ENCODE measurements around the gene OR4X1.
"Not testable (repeated sequence)": the region's sequence is repeated elsewhere in the genome, so short reads cannot be mapped to it uniquely, and the experiment has no call there.

Gene OR4X1, protein sequence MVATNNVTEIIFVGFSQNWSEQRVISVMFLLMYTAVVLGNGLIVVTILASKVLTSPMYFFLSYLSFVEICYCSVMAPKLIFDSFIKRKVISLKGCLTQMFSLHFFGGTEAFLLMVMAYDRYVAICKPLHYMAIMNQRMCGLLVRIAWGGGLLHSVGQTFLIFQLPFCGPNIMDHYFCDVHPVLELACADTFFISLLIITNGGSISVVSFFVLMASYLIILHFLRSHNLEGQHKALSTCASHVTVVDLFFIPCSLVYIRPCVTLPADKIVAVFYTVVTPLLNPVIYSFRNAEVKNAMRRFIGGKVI

DNA sequence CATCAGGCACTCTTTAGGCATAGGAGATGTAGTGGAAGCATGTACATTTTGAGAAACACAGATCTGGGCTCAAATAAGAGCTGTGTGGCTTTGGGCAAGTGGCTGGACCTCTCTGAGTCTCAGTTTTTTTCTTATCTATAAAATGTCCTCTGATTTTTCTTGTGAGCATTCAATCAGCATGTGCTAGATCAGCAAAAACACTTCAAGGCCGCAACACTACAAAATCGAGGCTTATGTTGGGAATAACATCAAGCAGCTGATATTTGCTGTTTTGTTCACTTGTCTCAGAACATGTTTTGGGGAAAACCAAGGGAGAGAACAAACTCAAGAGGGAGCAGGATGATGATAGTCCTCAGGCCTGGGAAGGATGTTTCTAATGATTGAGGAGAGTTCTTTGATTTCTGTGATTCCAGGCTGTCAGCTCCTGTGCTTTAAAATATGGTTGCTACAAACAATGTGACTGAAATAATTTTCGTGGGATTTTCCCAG is at the start of gene OR4X1:
Gene OR4X1 (plus strand): TSS at position 439 of the 489 bp plus-strand sequence. CDS start 0 bp downstream, at position 439.
- DNase-seq, result no peak
- intact Hi-C loops (cut with DNase I), result no loop called here

- no peak for DNase-seq
- intact Hi-C loops (cut with DNase I), result no loop called here
Observed at GRCh38 chr11:48216510-48216909, 47.2 kb upstream of the OR4X1 start, which contains the start of gene OR4B1. OR4B1 (plus strand) TSS chr11:48216810; CDS start chr11:48216810, 0 bp downstream.

DNA sequence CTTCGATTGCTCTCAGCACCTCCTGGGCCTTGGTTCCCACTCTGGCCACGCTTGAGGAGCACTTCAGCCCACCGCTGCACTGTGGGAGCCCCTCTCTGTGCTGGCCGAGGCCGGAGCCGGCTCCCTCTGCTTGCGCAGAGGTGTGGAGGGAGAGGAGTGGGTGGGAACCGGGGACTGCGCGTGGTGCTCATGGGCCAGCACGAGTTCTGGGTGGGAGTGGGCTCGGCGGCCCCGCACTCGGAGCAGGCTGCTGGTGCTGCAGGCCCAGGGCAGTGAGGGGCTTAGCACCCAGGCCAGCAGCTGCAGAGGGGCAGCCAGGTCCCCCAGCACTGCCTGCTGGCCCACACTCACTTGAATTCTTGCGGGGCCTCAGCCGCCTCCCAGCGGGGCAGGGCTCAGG is 34.9 kb upstream of the OR4X1 start:
- intact Hi-C loops (cut with DNase I), result no loop called here
- no peak for DNase-seq

GRCh38 chr11:48230057-48230456 is 33.6 kb upstream of the OR4X1 start:
- intact Hi-C loops (cut with DNase I); DNase-seq: not testable (repeated sequence)

DNA sequence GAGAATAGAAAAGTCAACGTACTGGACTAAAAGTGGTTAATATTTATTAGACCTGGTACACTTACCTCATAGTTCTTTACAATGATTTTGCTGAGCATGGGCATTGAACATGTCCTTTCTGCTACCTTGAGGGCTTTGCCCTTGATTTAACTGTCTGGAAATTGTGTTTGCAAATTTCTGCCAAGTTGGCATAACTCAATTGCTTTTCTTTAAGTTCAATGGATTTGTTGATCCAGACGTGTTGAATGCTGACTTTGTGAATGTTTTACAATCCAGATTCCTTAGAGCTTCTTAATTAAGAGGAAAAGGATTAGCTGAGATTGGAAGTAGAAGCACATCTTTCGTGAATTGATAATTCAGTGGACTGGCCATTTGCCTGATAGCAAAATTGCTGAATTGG is 25.9 kb upstream of the OR4X1 start:
- no peak for DNase-seq
- intact Hi-C loops (cut with DNase I), result no loop called here

DNA sequence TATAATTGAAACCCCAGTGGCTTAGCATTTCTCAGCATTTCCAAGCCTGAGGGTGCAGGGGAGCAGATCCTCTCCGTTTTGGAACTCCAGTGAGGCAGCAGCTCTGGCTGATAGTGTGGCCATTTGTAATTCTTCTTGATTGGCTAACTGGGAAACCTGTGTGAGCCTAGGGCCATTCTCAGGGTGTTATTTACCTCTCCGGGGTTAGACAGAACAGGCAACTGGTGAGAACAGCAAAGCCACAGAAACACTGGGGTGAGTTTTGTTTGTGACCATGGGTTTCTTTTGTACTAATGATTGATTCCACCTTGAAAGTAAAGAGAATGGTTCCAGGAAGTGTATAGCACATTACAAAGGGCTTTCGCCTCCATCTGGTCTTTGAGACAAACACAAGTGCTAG is 21.2 kb upstream of the OR4X1 start:
- intact Hi-C loops (cut with DNase I), result no loop called here
- DNase-seq, result no peak

- no peak for DNase-seq
- intact Hi-C loops (cut with DNase I), result no loop called here
Observed at GRCh38 chr11:48244804-48245203, 18.9 kb upstream of the OR4X1 start, which contains the start of gene OR4X2. OR4X2 (plus strand) TSS chr11:48245104; CDS start chr11:48245104, 0 bp downstream.

DNA sequence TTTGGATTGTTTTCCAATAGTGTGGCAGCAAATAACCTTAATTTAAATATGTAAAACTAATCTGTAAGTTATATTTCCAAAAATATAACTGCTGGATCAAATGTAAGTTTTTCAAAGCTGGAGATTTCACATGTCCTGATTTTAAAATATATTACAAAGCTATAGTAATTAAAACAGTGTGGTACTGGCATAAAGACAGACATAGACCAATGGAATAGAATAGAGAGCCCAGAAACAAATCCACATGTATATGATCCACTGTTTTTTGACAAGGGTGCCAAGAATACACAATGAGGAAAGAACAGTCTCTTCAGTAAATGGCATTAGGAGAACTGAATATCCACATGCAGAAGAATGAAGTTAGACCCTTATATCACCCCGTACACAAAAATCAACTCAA is 14.8 kb upstream of the OR4X1 start:
- intact Hi-C loops (cut with DNase I), result no loop called here
- no peak for DNase-seq

- DNase-seq, result no peak
Observed at GRCh38 chr11:48261600-48261999, 2.1 kb upstream of the OR4X1 start.

DNA sequence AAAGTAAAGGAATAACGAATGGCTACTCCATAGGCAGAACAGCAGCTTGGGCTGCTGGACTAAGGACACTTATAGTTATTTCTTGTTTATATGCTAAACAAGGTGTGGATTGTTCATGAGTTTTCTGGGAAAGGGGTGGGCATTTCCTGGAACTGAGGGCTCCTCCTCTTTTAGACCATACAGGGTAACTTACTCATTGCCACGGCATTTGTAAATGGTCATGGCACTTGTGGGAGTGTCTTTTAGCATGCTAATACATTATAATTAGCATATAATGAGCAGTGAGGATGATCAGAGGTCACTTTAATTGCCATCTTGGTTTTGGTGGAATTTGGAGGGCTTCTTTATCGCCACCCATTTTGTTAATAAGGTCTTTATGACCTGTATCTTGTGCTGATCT is 7.0 kb downstream of the OR4X1 start:
- intact Hi-C loops (cut with DNase I), result no loop called here
- DNase-seq, result no peak

More at GRCh38 chr11:48261600-48261999, 2.1 kb upstream of the OR4X1 start:
- intact Hi-C loops (cut with DNase I), result no loop called here

GRCh38 chr11:48272606-48273005 is 8.9 kb downstream of the OR4X1 start:
- DNase-seq, result no peak
- intact Hi-C loops (cut with DNase I), result no loop called here

DNA sequence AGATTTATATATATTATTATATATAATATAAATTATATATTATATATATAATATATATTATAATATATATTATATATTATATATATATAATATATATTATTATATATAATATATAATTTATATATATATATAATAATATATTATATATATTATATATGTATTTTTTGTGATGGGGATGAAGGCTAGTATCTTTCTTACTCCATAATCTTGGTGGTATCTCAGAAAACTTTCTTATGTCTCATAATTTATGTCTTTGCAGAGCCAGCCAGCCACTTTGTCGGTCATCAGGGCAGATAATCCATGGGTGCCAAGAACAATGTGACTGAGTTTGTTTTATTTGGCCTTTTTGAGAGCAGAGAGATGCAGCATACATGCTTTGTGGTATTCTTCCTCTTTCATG is 42.3 kb downstream of the OR4X1 start, which contains the start of gene OR4S1:
Gene OR4S1 (plus strand): TSS at position 301 of the 400 bp plus-strand sequence. CDS start 0 bp downstream, at position 301.
- intact Hi-C loops (cut with DNase I), result no loop called here
- DNase-seq, result no peak

- intact Hi-C loops (cut with DNase I), result no loop called here
- DNase-seq, result peak; percentile 13 to 89 (median 75)
Observed at GRCh38 chr11:48307760-48308386, 44.2 kb downstream of the OR4X1 start.

DNA sequence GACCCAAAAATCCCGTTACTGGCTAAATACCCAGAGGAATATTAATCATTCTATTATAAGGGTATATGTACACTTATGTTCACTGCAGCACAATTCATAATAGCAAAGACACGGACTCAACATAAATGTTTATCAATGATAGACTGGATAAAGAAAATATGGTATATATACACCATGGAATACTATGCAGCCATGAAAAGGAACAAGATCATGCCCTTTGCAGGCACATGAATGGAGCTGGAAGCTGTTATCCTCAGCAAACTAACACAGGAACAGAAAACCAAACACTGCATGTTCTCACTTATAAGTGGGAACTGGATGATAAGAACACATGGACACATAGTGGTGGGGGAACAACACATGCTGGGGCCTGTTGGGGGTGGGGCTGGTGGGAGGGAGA is 49.9 kb downstream of the OR4X1 start:
- not testable (repeated sequence) for DNase-seq

More for the DNA sequence above, 49.9 kb downstream of the OR4X1 start:
- intact Hi-C loops (cut with DNase I), result not testable (repeated sequence)

Data from head of caudate nucleus (tissue), 42 donors.